Activated CD4-positive, alpha-beta T cell treated with anti-CD3 and anti-CD28 coated beads for 24 hours (primary cell): Measurements from ENCODE around the gene SH3BP5.

Experiments
- DNase-seq, 2 donors: peaks; one replicate each; pipeline ENCODE4 v3.0.0-alpha.2; 2020; ENCODE audit warnings: low read depth in 2 of 2

The SH3BP5 gene

DNA sequence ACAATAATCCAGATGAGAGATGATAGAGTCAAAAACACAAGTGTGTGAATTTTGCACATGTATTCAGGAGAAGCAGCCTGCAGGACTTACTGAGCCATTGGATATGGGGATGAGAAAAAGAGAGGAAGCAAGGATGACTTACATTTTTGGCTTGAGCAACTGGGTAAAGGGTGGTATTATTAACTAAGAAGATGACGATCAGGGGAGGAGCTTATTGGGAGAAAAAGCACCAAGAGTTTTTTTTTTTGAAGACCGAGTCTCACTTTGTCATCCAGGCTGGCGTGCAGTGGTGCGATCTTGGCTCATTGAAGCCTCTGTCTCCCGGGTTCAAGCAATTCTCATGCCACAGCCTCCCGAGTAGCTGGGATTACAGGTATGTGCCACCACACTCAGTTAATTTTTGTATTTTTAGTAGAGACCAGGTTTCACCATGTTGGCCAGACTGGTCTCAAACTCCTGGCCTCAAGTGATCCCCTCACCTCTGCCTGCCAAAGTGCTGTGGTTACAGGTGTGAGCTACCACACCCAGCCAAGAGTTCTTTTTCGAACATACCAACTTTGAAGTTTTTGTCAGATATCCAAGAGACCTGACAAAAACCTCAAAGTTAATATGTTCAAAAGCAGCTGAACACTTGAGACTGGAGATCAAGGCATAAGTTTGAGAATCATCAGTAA, 14.8 kb upstream of the SH3BP5 start:
- no peak for DNase-seq

DNA sequence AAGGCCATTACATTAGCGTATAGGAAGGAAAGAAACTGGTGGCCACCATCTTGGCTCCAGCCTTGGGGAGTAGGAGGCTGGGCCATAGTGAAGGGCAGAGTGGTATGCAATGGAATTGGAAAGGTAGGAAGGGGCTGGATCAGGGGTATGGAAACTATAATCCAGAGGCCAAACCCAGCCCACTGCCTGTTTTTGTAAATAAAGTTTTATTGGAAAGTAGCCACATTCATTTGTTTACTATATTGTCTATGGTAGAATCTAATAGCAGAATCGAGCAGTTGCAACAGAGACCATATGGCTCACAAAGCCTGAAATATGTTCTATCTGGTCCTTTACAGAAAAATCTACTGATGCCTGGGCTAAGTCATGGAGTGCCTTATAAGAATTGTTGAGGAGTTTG, 14.1 kb upstream of the SH3BP5 start:
- DNase-seq = no peak

DNA sequence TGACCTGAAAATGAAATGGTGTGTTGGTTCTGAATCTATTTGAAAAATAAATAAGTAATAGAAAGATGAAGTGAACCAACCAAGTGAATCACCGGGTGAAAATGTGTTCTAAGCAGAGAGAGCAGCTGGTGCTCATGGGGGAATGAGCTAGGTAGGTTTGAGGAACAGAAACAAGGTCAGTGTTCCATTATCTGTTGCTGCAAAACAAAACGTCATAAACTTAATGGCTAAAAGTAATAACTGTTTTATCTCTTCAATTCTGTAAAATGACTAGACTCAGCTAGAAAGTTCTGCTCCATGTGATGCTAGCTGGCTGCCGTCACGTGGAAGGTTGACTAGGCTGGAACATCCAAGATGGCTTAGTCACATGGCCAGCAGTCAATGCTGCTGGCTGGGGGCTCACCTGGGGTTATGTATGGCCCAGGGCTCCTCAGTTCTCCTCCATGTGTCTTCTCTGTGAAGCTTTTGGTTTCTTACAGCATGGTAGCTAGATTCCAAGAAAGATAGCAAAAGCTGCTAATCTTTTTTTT, 13.3 kb upstream of the SH3BP5 start:
- DNase-seq = no peak

DNA sequence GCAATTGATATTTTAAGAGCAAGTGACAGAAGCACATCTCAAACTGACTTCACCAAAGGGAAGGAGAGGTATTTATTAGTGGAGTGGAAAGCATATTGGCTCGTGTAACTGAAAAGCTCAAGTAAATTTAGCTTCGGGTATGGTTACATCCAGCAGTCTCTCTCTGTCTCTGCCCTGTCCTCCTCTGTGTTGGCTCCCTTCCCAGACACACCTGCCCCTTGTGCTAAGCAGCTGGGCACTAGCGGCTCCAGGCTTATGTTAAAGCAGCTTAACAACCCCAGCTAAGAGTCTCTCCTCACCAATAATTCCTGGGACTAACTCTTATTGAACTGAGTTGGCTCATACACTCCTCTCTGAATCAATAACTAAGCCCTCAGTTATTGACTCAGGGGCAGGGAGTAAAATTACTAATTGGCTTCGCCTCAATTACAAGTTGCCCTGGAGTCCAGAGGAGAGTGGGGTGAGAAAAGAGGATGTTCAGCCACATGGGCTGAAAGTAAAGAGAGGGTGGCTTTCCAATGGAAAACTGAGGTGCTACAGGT, 12.8 kb upstream of the SH3BP5 start:
- DNase-seq = no peak

DNA sequence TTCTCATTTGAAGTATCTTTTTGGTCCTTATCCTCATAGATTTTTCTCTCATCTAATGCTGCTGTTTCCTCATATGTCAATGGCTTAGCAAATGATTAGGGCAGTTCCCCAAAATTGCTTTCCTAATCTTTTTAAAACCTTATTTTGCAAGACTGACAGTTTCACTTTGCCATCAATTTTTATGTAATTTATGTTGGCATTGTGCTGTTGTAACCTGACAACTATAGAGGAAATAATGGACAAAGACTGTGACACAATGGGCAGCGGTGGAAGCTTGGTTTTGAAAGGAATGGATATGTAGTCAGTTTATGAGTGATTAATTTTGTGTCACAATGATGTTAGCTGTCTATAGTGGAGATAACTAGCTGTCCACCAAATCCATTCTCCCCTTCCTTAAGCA, 10.6 kb upstream of the SH3BP5 start:
- DNase-seq = no peak

DNA sequence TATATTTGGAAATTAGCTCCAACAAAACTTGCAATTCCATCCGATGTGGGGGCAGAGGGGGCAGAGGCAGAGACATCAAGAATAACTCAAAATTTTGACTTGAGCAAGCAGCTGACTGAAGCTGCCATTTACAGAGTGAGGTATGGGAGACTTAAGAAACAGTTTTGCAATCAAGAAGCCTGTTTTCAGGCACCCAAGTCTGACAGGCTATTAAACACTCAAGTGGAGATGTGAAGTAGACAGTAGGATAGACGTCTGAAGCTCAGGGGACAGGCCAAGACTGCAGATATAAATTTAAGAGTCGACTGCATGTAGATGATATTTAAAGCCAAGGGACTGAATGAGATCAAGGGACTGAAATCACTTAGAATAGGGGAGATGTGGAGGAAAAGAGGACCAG, 9.9 kb upstream of the SH3BP5 start:
- no peak for DNase-seq

DNA sequence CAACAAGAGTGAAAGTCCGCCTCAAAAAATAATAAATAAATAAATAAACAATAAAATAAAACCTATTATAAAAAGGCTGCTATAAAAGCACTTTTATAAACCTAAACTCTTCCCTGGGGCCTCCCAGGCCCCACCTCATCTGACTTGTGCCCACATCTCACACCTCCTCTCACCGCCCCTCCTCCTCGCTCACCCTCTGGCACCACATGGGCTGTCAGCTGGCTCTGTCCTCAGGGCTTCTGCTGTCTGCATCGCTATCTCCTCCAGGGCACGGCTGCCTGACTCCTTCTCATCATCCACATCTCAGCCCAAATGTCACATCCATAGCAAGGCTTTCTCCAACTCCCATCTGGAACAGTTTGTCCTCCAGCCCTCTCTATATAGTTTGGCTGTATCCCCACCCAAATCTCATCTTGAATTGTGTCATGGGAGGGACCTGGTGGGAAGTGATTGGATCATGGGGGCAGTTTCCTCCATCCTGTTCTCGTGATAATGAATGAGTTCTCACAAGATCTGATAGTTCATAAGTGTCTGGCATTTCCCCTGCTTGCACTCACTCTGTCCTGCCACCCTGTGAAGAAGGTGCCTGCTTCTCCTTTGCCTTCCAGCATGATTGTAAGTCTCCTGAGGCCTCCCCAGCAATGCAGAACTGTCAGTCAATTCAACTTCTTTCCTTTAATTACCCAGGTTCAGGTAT, 8.8 kb upstream of the SH3BP5 start:
- DNase-seq = no peak

DNA sequence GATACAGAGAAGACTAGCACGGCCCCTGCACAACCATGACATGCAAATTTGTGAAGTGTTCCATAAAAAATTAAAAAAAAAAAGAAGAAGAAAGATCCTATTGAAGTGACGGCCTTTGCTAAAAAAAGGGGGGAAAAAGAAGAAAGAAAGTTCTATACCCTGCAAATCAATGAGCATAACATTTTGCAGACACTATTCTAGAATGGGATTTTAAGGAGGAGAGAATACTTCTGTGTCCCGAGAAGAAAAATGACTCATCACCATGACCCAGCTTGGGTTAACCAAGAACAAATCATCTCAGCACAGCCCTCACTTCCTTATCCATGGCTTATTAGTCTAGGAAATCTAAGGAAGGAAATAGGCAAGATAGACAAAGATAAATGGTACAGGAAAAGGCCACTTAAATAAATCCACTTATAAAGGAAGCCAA, 7.4 kb upstream of the SH3BP5 start:
- DNase-seq = no peak

DNA sequence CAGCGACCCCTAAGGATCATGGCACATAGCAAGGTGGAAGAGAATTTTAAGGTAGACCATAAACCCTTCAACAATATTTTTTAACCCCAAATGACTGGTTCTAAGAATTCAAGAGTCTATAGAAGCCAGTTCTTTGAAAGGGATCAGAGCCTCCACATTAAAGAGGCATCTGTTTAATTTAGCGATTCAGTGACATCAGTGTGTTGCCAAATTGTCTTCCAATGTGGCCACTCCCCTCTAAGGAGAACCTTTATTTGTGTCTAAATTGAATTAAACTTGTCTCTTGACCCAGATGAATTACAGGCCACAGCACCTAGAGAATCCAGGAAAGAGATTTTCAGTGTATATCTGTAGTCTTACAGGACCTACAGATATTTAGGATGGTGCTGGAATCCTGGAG, 6.6 kb upstream of the SH3BP5 start:
- no peak for DNase-seq

DNA sequence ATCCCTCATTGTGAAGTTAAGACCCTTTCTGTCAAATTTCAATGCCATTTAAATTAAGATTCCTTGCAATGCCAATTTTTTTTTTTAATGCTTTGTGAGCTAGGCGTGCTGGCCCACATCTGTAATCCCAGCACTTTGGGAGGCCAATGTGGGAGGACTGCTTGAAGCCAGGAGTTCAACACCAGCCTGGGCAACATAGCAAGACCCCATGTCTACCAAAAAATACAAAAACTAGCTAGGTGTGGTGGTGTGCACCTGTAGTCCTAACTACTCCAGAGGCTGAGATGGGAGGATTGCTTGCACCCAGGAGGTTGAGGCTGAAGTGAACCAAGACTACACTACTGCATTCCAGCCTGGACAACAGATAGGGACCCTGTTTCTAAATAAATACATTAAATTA, 5.6 kb upstream of the SH3BP5 start:
- DNase-seq = no peak

DNA sequence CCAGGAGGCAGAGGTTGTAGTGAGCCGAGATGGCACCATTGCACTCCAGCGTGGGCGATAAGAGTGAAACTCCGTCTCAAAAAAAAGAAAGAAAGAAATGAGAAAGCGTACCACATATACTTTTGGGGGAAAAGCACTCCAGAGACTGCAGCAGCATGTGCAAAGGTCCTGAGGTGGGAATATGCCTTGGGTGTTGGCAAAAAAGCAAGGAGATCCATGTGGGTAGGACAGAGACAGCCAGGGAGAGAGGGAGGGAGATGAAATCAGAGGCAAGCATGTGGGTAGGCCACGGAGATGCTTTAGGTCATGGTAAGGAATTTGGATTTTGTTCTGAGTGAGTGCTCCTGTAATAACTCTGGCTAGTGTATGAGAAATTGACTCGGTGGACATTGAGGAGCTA, 3.7 kb upstream of the SH3BP5 start:
- no peak for DNase-seq

DNA sequence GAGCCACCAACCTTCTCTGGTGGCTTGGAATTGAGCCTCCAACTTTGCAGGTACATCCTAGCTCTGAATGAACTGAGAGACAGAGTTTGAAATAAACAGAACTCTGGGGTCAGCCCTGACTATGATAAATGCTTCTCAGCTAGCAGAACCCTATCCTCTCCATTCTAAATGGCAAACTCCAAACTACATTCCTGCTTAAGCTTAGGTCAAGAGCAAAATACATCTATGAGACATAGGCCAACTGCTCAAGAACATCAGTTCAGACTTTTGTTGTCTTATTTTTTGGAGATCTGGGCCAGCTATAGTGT, 1.5 kb upstream of the SH3BP5 start:
- no peak for DNase-seq

DNA sequence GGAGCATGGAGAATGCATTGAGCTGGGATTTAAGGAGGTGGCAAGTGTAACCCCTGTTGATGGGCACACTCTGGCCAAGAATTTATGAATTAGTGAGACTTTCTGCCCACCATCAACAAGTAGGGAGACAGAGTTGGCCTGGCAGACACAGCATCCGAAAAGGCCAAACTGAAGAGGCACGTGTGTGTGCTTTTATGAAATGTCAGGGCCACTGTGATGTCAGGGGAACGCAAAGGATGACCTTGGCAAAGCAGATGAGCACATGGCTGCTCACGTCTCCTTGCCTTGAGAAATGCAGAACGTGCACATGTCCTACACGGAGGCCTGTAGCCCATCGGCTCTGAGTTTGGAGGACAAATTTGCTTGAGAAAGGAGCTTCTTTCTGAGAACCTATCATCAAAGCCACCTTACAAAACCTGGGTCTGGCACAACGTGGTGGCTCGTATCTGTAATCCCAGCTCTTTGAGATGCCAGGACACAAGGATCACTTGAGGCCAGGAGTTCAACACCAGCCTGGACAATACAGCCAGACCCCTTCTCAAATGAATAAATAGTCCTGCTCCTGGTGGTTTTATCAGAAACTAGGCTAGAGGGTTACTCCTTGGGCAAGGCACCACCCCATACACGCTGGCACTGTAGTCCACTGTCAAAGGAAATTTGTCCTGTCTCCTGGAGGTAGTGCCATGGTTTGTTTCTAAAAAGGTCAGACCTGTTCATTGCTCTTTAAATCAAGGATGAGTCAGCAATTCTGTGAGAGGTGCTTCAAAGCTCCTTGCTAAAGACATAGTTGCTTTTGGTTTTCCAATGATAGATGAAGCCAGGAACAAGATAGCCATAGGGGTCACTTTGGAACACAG, 941 bp upstream of the SH3BP5 start:
- no peak for DNase-seq

DNA sequence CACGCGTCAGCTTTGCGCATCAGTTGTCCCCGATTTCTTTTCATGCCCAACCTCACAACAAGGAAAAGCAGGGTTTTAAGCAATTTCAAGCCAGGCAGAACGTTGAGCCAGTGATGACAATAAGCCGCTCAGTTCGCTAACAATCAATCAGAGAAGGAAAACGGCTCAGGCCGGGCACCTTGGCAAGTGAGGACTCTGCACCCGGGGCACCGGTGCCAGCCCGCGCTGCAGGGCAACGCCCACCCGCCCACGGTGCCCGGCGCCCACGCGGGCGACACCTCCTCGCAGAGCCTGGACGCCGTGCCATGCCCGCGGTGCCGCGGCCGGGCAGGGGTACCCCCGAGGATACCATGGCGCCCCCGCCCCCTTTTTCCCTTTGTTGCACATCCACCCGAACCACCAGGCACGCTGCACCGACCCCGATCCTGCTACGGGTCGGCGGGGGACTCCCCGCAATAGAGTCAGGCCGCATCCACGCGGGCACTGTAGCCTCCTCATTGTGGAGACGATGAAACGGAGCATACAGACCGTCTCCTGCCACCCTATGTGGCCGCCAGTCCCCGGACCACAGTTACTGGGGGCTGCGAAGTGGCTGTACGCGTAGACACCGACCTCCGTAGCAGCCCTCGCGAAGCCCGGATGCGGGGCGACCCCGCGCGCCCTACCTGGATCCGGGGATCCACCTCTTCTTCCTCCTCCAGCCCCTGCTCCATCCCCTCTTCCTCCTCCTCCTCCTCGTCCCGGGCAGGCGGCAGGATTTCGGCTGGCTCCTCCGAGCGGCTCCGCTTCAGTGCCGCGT, 581 bp downstream of the SH3BP5 start:
- peak; percentile 11 to 25 for DNase-seq

DNA sequence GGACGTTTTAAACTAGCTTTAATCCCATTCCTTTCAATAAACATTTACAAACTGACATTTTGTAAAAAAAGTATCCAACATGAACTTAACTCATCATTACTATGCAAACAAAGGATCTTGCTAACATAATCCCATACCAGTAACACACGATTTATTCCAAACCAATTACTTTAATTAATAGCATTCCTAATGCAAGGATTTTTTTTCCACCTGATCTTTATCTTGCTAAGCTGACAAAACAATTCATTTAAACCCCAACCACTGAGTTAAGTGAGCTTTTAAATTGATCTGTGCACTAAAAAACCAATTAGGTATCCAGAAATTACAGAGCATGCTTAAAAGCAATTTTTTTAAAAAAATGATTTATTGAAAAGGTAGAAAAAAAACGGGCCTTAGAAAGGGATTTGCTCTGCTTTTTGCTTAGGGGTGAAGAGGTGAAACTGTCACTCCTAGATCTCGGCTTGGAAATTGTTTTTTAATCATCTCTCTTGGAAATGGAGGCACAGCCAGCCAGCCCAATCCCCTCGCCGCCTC, 1.2 kb downstream of the SH3BP5 start:
- DNase-seq = no peak

DNA sequence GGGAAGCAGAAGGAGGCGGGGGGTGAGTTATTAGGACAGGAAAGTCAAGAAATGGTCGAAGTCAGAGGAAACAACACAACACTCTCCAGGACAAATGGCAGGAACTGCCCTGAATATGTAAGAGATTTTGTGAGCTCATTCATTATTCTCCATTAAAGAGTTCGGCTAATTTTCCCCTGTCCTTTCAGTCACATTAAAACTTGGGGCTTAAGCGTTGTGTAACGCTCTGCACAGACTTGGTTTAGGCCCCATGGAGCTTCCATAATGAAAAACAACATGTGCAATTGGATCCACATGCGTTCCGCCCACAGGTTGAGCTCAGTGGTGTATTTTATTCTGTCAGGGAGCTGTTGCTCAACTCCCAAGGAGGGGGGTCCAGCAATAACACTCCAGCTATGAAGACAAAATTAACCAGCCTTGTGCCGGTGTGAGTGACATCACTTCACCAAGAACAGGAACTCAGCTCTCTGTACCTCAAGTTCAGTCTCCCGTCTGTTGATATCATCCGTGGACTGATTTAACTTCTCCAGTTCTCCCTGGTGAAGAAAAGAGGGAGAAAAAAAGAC, 2.3 kb downstream of the SH3BP5 start:
- no peak for DNase-seq

DNA sequence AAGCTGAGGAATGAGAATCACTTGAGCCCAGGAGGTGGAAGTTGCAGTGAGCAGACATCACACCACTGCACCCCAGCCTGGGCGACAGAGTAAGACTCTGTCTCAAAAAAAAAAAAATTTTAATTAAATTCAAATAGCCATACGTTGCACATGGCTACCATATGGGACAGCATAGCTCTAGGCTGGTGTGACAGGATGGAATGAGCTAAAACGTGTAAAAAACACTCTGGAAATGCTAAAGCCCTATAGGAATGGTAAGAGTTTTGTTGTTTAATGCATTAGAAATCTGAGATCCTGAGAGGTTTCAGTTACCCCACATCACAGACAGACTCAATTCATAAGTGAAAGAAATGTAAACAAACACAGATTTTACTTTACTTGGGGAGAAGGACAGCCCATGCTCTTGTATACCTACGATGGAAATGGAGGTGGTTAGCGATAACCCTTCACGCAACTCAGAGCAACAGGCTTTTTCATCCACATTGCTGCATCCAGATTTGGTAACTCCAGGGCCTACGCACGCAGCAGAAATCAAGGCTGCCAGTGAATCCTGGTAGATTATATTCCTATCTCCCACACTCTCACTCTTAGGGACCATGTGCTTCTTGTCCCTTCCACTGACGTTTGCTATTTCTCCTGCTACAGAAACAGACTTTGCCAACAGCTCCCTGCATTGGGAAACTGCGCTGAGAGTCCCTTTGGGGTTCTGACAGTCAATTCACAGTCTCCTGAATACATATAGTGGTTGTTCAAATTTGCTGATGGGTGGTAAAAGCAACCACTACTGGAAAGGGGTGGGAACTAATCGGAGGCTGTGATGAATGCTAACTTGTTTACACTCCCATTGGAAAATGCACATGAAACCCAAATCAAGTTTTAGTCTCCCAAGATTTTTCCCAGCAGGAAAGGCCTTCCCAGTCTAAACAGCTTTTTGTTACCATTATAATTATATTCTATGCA, 3.1 kb downstream of the SH3BP5 start:
- no peak for DNase-seq

DNA sequence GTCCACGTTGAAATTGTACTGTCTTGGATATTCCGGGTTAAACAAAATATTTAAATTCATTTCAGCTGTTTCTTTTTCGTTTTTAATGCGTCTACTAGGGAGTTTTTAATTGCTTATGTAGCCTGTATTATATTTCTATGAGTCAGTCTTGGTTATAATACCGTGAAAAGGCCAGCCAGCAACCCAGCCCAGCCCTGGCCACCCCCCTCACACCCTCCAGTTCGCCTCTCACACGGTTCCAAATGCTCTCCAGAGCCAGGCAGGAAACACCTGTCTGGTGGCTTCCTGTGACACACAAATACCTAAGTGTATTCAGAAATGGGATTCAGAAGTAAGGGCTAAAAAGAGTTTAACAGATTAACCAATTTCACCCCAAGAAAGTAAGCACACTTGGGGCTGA, 4.4 kb downstream of the SH3BP5 start:
- DNase-seq = no peak

DNA sequence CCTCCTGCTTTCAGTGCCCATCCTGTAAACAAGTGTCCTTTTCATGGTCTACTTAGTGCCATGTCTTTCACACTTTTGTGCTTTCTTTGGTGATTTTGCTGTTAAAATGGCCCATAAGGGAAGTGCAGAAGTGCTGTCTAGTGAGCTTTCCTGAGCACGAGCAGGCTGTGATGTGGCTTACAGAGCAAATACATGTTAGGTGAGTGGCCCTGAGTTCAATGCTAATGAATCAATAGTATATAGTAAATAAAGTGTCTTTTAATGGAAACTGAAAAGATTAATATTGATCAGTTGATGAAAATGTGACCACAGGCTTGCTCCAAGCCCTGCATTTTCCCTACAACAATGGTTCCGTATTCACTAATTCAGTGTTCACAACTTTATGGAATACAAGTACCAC, 5.7 kb downstream of the SH3BP5 start:
- DNase-seq = no peak

DNA sequence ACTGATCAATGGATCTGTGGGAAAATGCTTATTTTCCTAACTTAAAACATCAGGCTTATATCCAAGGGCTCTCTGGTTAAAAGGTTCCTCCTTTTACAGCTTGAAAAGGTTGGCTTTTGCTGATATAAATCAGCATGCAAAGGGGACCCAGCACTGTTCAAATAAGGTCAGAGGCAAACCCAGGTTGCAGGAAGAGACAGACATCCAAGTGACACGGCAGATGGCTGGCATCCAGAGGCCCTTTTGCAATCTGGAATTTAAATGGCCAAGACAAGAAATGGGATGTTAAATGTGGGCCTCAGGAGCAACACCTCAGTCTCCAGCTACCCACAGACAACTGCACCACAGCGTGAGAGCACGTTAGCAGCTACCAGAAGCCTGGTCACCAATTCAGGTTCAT, 6.3 kb downstream of the SH3BP5 start:
- DNase-seq = no peak
